ENCODE results near the gene R3HDM4. TPM values are rescaled to one million over a fixed set of nuclear protein-coding genes. Genes with fewer than 3 reads are reported as not detected.

The R3HDM4 gene
- total RNA-seq: 37.0 and 37.5 TPM in 2 replicates

GRCh38 chr19:913080-913748 lies at the start of gene R3HDM4:
Gene R3HDM4, minus strand, starts transcription at chr19:913219. Its CDS starts 62 bp downstream, at chr19:913157.

GRCh38 chr19:925526-926322 lies 12.7 kb upstream of the R3HDM4 start, which contains the start of gene ARID3A:
Gene ARID3A, plus strand, starts transcription at chr19:926035. Its CDS starts 3,494 bp downstream, at chr19:929529.

GRCh38 chr19:917323-918151 lies 4.5 kb upstream of the R3HDM4 start, which contains the start of gene KISS1R:
Gene KISS1R, plus strand, starts transcription at chr19:917333. Its CDS starts 170 bp downstream, at chr19:917503.

GRCh38 chr19:892894-893689 lies 19.9 kb downstream of the R3HDM4 start, which contains the start of the genes MED16 and RNU6-9:
Gene MED16, minus strand, starts transcription at chr19:893187. Its CDS starts 2,056 bp downstream, at chr19:891131.
Gene RNU6-9, plus strand, starts transcription at chr19:893484.

GRCh38 chr19:858868-859843 lies 53.9 kb downstream of the R3HDM4 start, which contains the start of gene CFD:
Gene CFD, plus strand, starts transcription at chr19:859664. Its CDS starts 26 bp downstream, at chr19:859690.

GRCh38 chr19:852136-853013 lies 60.6 kb downstream of the R3HDM4 start, which contains the start of gene ELANE:
Gene ELANE, plus strand, starts transcription at chr19:852303. Its CDS starts 26 bp downstream, at chr19:852329.

Other genes with a start within 250 kb of the R3HDM4 start
- gene FSTL3, start 236.8 kb downstream of the R3HDM4 start, total RNA-seq: 3.4 and 5.9 TPM in 2 replicates
- not detected in 2 replicates for gene PRSS57, start 217.8 kb downstream of the R3HDM4 start, total RNA-seq
- 28.6 and 34.0 TPM in 2 replicates for gene PALM, start 204.3 kb downstream of the R3HDM4 start, total RNA-seq
- gene MISP, start 162.1 kb downstream of the R3HDM4 start, total RNA-seq: under 0.01 TPM in 1 of 2 replicates, not detected in the other
- gene PTBP1, start 115.8 kb downstream of the R3HDM4 start, total RNA-seq: 118 and 139 TPM in 2 replicates
- gene PLPPR3, start 91.3 kb downstream of the R3HDM4 start, total RNA-seq: under 0.01 TPM in 2 replicates
- not detected in 2 replicates for gene AZU1, start 85.4 kb downstream of the R3HDM4 start, total RNA-seq
- not detected in 2 replicates for gene PRTN3, start 72.2 kb downstream of the R3HDM4 start, total RNA-seq
- not detected in 2 replicates for gene ELANE, start 60.9 kb downstream of the R3HDM4 start, total RNA-seq
- 0.52 and 0.54 TPM in 2 replicates for gene CFD, start 53.6 kb downstream of the R3HDM4 start, total RNA-seq
- gene MED16, start 20.0 kb downstream of the R3HDM4 start, total RNA-seq: 16.1 and 20.6 TPM in 2 replicates
- gene RNU6-9, start 19.7 kb downstream of the R3HDM4 start, total RNA-seq: not detected in 2 replicates
- gene KISS1R, start 4.1 kb upstream of the R3HDM4 start, total RNA-seq: not detected in 2 replicates
- 4.7 and 5.6 TPM in 2 replicates for gene ARID3A, start 12.8 kb upstream of the R3HDM4 start, total RNA-seq
- gene WDR18, start 71.1 kb upstream of the R3HDM4 start, total RNA-seq: 67.0 and 73.3 TPM in 2 replicates
- gene GRIN3B, start 87.2 kb upstream of the R3HDM4 start, total RNA-seq: 0.09 and 0.33 TPM in 2 replicates
- gene TMEM259, start 107.9 kb upstream of the R3HDM4 start, total RNA-seq: 36.9 and 38.3 TPM in 2 replicates
- gene RNU6-2, start 108.3 kb upstream of the R3HDM4 start, total RNA-seq: not detected in 2 replicates
- 54.7 and 73.7 TPM in 2 replicates for gene CNN2, start 113.4 kb upstream of the R3HDM4 start, total RNA-seq
- gene ABCA7, start 126.9 kb upstream of the R3HDM4 start, total RNA-seq: 2.4 and 3.6 TPM in 2 replicates
- gene ARHGAP45, start 153.9 kb upstream of the R3HDM4 start, total RNA-seq: 11.9 and 24.8 TPM in 2 replicates
- 69.8 and 81.8 TPM in 2 replicates for gene POLR2E, start 182.2 kb upstream of the R3HDM4 start, total RNA-seq
- gene GPX4, start 190.8 kb upstream of the R3HDM4 start, total RNA-seq: 369 and 438 TPM in 2 replicates